Right lobe of liver (tissue), 6 donors: Measurements from ENCODE around the gene AP3S2. TPM values are rescaled to one million over a fixed set of nuclear protein-coding genes. Genes with fewer than 3 reads are reported as not detected.
A peak's percentile ranks its signal among the peaks of the same experiment; 100 is the strongest.

Source experiments
- ATAC-seq, 4 donors: fragments of 200-7000 bp; cut with Tn5 transposase; one replicate each; pipeline ENCODE4 v1.9.1; 2020; ENCODE audit warnings: mild to moderate bottlenecking in 4 of 4, moderate library complexity in 4 of 4
- DNase-seq, 3 donors: peaks; one replicate each; pipeline ENCODE4 v3.0.0-alpha.2; 2020
- H3K27ac ChIP-seq, 3 donors: fragments of 200-600 bp; one replicate each; pipeline ENCODE4 v1.8.0; 2022
- H3K27me3 ChIP-seq, 2 donors: fragments of 200-600 bp; one replicate each; pipeline ENCODE4 v1.8.0; 2022
- H3K36me3 ChIP-seq, 4 donors: fragments of 200-600 bp; sonication (generic) in 1 of 4; one replicate each; pipeline versions ENCODE4 v1.5.1 to v1.8.0; 2017 to 2022; ENCODE audit warnings: control low read depth in 1 of 4
- H3K4me1 ChIP-seq, 4 donors: fragments of 200-600 bp; sonication (generic) in 1 of 4; one replicate each; pipeline versions ENCODE4 v1.5.1 to v1.8.0; 2017 to 2022; ENCODE audit warnings: control low read depth in 1 of 4
- H3K4me3 ChIP-seq, 3 donors: fragments of 200-600 bp; one replicate each; pipeline ENCODE4 v1.8.0; 2022
- H3K9me3 ChIP-seq, 4 donors: fragments of 200-600 bp; sonication (generic) in 1 of 4; one replicate each; pipeline versions ENCODE4 v1.5.1 to v1.8.0; 2017 to 2022; ENCODE audit warnings: control low read depth in 1 of 4
- POLR2A ChIP-seq: fragments of 450-650 bp; IDR thresholded peaks from one replicate; pipeline ENCODE4 v1.6.1; 2017; ENCODE audit warnings: antibody characterized with exemption, mild to moderate bottlenecking
- WGBS: methylation state at CpG from one replicate; pipeline ENCODE4 v1.1.6; 2018; ENCODE audit warnings: low coverage, low lambda C conversion rate; ENCODE audit not compliant: insufficient coverage; ENCODE audit errors: missing lambda C conversion rate; 5-methylcytosine and 5-hydroxymethylcytosine counted together
- intact Hi-C, 2 donors: fragments of 100-400 bp; cut with DNase I; formaldehyde crosslinking; loops; one replicate each; pipeline versions ENCODE4 v1.11.2 to v1.14.1; 2022
- total RNA-seq, 6 experiments: library from RNA; depleted of rRNA in 2 of 6; stranded (reverse); fragments of >200 nt in 2 of 6; fragmentation: NEBNext Ultra II Directional in 3 of 6; extraction: Animal tissue kit (Norgen Biotek cat#: 25700) in 3 of 6; gene quantifications; one replicate each; pipeline versions ENCODE4 v1.1.0 to v1.2.4, GENCODE V29; 2016 to 2023
- TF ChIP-seq, protein P1 (sequence below), 4 donors: fragments of 200-600 bp in 3 of 4; fragments of 450-650 bp in 1 of 4; IDR thresholded peaks; one replicate each; pipeline versions ENCODE4 v1.5.1 to v1.8.0; 2016 to 2022; ENCODE audit warnings: antibody characterized with exemption in 4 of 4, mild to moderate bottlenecking in 2 of 4
- donor health status: DM: no; HTN: yes; CAD: no.
- donor health status: DM: no; HTN: no; CAD: no.
- donor health status: DM: no; HTN: no; CAD: no.
- donor health status: DM: no; HTN: yes; CAD: no.
- donor health status: DM: no; HTN: yes; CAD: no.

Gene AP3S2
- total RNA-seq, 6 experiments from 2014 or later = 23.2 to 45.7 (median 27.2) TPM

DNA sequence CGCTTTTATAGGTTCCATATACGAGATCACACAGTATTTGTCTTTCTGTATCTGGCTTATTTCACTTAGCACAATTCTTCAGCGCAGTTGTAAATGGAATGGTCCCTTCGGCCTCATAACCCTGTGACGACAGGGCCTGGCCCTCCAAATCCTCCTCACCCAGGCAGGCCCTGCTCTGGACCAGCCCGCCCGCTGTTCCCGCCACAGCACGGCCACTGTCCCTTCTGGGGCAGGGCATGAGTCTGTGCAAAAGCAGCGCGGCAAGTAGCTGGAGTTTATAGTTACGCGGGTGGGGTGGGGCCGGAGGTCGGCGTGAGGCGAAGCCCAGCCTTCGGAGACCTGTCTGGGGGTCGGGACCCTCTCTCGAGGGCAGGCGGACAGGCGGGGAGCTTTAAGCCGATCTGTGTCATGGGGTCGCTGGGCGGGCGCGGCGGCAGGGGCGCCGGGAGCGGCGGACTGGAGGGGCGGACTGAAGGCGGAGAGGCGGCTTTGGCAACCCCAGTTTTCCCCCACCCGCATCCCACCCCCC lies 18.4 kb upstream of the AP3S2 start:
- 16% methylated on average over 7 of the region's 36 CpGs for WGBS
- peak; percentile 55 to 66 (median 59) for DNase-seq

DNA sequence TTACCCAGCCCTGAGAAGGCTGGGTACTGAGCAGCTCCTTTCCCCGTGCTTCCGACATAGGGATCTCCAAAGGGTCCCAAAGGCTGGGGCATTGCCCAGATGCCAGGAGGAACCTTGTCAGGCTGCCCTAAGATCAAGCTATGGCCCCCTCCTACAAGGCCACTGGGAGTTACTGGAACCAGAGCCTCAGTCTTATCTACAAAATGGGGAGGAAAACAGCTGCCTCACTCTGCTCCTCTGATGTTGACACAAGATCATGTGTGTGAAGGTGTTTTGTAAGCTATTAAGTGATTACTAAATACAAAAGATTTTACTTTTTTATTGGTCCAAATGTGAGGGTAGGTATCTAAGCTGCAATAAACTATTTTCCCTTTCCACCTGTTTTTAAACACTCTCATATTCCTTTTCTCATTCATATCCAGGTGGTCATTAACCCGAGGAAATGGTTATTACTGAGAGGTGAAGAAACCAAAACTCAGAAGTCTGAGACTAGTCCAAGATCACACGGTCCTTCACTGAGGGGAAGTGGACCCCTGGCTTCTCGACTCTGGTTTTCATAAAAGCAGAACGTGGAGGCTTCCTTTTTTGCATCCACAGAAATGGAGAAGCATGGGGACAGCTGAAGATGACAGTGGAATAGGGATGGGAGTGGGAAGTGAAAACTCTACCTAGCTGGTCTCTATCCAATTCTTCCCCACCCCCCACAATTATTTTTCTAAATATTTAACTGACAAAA lies 17.3 kb upstream of the AP3S2 start:
- DNase-seq (no peak), ATAC-seq (peak in 2 of 4 donors; percentile 36 to 52)
- intact Hi-C loops = loop anchor here in 1 of 2 donors (10.0 kb wide), 1 partner anchor 64 kb away; no protein-coding TSS in a partner anchor
- 58% methylated on average over 3 of the region's 6 CpGs for WGBS
- TF ChIP-seq, protein P1, sequence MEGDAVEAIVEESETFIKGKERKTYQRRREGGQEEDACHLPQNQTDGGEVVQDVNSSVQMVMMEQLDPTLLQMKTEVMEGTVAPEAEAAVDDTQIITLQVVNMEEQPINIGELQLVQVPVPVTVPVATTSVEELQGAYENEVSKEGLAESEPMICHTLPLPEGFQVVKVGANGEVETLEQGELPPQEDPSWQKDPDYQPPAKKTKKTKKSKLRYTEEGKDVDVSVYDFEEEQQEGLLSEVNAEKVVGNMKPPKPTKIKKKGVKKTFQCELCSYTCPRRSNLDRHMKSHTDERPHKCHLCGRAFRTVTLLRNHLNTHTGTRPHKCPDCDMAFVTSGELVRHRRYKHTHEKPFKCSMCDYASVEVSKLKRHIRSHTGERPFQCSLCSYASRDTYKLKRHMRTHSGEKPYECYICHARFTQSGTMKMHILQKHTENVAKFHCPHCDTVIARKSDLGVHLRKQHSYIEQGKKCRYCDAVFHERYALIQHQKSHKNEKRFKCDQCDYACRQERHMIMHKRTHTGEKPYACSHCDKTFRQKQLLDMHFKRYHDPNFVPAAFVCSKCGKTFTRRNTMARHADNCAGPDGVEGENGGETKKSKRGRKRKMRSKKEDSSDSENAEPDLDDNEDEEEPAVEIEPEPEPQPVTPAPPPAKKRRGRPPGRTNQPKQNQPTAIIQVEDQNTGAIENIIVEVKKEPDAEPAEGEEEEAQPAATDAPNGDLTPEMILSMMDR (IDR thresholded peaks at IDR 0.05) = no peak
- no peak for TF ChIP-seq POLR2A
- Histone ChIP-seq H3K27ac (no peak overlapping the region), H3K4me1 (peaks cover 0 to 16% (median 4%) of the 10 kb centered on the region in 4 donors), H3K27me3 (no peaks in the 10 kb centered on the region), H3K36me3 (no peaks in the 10 kb centered on the region), H3K9me3 (no peaks in the 10 kb centered on the region), H3K4me3 (no peak overlapping the region)

More for the DNA sequence above, 18.4 kb upstream of the AP3S2 start:
- no peaks in the 10 kb centered on the region for H3K9me3 ChIP-seq
- H3K36me3 ChIP-seq = no peaks in the 10 kb centered on the region
- intact Hi-C loops = loop anchor here in 1 of 2 donors (10.0 kb wide), 1 partner anchor 63 kb away; no protein-coding TSS in a partner anchor
- peak overlapping the region; percentile 40 to 67 (median 50) for H3K27ac ChIP-seq
- no peaks in the 10 kb centered on the region for H3K27me3 ChIP-seq
- peaks cover 0 to 16% (median 4%) of the 10 kb centered on the region in 4 donors for H3K4me1 ChIP-seq
- TF ChIP-seq, protein P1 (IDR thresholded peaks at IDR 0.05) = no peak
- TF ChIP-seq POLR2A = no peak
- ATAC-seq = peak; percentile 81 to 85 (median 84)
- peak overlapping the region; percentile 78 to 87 (median 83) for H3K4me3 ChIP-seq

DNA sequence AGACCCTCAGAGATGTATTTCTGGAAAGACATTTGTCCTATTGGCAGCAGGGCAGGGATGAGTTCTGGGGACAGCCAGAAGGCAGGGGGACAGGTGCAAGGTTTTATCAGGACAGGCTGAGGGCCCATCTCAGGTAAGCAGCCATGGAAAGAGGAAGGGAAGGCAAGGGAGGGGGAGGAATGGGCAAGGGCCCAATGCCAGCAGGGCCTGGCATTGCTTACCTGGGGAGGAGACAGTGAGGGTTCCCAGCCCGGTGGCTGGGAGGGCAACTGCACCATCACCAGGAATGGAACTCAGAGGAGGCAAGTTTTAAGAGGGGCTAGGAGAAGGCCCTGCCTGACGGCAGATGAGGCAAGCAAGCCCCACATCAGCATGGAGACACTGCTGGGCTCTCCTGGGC lies 15.8 kb upstream of the AP3S2 start:
- no peak for ATAC-seq
- no peaks in the 10 kb centered on the region for H3K36me3 ChIP-seq

DNA sequence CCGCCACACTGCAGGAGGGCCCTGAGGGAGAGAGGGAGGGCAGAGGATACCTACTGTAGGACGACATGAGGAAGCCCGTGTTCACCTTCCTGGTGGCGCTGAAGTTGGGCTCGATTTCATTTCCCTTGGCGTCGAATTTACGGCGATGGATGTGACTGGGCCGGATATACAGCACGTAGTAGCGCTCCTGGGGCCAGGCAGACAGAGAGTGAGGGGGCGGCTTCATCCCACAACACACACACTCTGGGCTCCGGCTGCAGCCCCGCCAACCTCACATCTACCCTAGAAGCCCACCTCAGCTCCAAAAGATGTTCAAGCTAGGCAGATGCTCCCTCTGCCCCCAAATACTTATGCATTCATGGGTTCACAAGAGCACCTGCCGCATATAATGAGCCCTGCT lies 14.4 kb upstream of the AP3S2 start:
- H3K4me3 ChIP-seq = no peak overlapping the region
- TF ChIP-seq POLR2A = no peak
- TF ChIP-seq, protein P1 (IDR thresholded peaks at IDR 0.05) = no peak
- H3K27ac ChIP-seq = no peak overlapping the region
- no peaks in the 10 kb centered on the region for H3K9me3 ChIP-seq
- H3K36me3 ChIP-seq = no peaks in the 10 kb centered on the region
- intact Hi-C loops = loop anchor here (10.0 kb wide), 2 partner anchors 157 to 177 kb away; no protein-coding TSS in a partner anchor
- peaks cover 0 to 16% (median 4%) of the 10 kb centered on the region in 4 donors for H3K4me1 ChIP-seq
- DNase-seq (no peak), ATAC-seq (no peak)
- WGBS = 94% methylated on average over 6 of the region's 16 CpGs
- no peaks in the 10 kb centered on the region for H3K27me3 ChIP-seq

More for the DNA sequence above, 15.8 kb upstream of the AP3S2 start:
- H3K27ac ChIP-seq = no peak overlapping the region
- TF ChIP-seq POLR2A = no peak
- TF ChIP-seq, protein P1 (IDR thresholded peaks at IDR 0.05) = no peak
- H3K4me1 ChIP-seq = peaks cover 0 to 16% (median 4%) of the 10 kb centered on the region in 4 donors
- no peaks in the 10 kb centered on the region for H3K27me3 ChIP-seq
- DNase-seq = no peak
- intact Hi-C loops = loop anchor here (10.0 kb wide), 3 partner anchors 65 to 175 kb away; no protein-coding TSS in a partner anchor
- 75% methylated on average over 1 of the region's 2 CpGs for WGBS
- H3K4me3 ChIP-seq = no peak overlapping the region
- no peaks in the 10 kb centered on the region for H3K9me3 ChIP-seq
